ELF-1 (cell line): ENCODE measurements around the gene NCAPH2.
A peak's percentile ranks its signal among the peaks of the same experiment; 100 is the strongest.
"Not testable (repeated sequence)": the region's sequence is repeated elsewhere in the genome, so short reads cannot be mapped to it uniquely, and the experiment has no call there.

Source experiments
- DNase-seq: peaks from one replicate; pipeline ENCODE4 v3.0.0-alpha.2; 2016; ENCODE audit warnings: low read depth, low spot score

Gene NCAPH2

DNA sequence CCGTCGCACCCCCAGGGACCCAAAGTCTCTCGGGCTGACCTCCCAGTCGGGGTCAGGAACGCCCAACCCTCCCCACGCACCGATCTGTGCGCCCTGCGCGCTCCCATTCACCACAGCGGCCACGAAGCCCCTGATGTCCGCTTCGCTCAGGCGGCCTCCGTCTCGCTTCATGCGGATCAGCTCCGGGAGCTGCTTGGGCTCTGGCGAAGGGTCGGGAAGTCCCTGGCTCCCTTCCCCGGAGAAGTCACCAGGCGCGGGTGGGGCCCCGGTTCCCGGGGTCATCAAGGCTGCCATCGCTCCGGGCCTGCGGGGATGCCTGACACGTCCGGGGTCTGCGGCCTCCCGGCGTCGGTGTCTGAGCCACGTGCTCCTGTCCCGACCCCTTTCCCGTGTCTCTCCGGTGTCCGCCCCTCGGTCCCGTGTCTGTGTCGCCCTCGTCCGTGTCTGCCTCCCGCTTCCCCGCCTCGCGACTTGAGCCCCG is 21.4 kb downstream of the NCAPH2 start:
- peak; percentile 36 for DNase-seq

GRCh38 chr22:50529897-50530579 is 22.0 kb downstream of the NCAPH2 start, which contains the start of gene TYMP:
TYMP (minus strand) TSS chr22:50530012; CDS start chr22:50529709, 303 bp downstream.
- DNase-seq = no peak

- no peak for DNase-seq
These were observed 22.5 kb downstream of the NCAPH2 start for GRCh38 chr22:50530580-50530876.

DNA sequence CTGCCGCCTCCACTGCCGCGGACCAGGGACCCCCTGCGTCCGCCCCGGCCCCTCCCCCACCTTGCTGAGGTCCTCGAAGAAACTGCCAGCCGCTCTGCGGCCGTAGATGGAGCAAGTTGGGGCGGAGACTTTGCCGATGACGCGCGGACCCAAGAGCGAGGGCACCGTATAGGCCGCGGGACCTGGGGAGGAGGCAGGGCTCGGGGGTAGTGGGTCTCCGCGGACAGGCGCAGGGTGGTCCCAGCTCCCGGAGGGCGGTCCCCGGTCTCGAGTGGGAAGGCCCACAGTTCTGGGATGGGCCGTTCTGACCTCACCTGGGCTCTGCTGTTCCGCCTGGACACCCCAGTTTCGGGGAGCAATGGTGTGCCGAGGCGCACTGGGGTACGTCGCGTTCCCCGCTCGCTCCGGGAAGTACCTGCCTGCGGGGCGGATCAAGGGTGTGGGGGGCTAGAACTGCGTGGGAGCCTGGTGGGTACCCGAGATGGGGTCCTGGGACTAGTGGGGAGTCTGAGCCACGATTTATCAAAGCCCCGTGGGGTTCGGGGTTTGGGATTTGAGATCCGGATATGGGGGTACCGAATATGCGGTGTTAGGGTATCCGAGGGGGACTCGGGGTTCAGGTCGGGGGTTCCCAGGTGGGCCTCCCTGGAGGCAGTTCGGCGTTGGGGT is 23.0 kb downstream of the NCAPH2 start:
- peak; percentile 79 for DNase-seq

GRCh38 chr22:50531546-50531961 is 23.5 kb downstream of the NCAPH2 start:
- DNase-seq = peak; percentile 27

GRCh38 chr22:50531962-50532674 is 24.1 kb downstream of the NCAPH2 start:
- peak; percentile 52 for DNase-seq

GRCh38 chr22:50532824-50533796 is 25.1 kb downstream of the NCAPH2 start:
- DNase-seq = peak; percentile 52

- DNase-seq = peak; percentile 60
These were observed 26.1 kb downstream of the NCAPH2 start for GRCh38 chr22:50533856-50534711.

GRCh38 chr22:50535113-50535512 is 27.1 kb downstream of the NCAPH2 start:
- DNase-seq = no peak

GRCh38 chr22:50536226-50536625 is 28.2 kb downstream of the NCAPH2 start:
- DNase-seq = no peak

DNA sequence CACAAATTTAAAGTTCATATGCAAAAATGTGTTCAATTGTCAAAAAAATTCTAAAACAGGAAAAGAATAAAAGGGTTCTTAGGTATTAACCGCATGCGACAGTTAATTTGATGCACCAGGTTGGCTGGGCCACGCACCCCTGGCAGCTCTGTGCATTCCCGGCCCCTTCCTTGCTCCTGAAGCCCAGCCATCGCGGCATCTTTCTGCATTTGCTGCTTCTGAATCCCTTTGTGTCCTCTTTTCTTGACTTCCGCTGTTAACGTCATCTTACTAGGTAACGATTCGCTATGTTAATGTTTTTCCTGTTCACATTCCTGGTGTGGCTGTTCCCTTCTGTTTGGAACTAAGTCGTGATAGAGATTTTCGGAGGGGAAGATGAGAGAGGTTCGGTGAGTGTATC is 29.7 kb downstream of the NCAPH2 start:
- DNase-seq = no peak

DNA sequence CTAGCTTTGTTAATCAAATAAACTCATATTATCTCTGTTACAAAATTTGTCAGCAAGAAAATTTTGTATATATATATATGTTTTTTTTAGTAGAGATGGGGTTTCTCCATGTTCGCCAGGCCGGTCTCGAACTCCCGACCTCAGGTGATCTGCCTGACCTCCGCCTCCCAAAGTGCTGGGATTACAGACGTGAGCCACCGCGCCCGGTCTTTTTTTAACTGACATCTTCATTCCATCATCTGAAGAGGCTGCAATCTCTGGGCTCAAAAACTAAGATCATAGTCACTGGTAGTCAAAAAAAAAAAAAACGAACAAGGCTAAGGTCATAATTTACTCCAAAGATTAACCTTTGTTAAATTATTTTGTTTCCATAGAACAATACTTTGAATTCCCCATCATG is 32.4 kb downstream of the NCAPH2 start:
- no peak for DNase-seq

DNA sequence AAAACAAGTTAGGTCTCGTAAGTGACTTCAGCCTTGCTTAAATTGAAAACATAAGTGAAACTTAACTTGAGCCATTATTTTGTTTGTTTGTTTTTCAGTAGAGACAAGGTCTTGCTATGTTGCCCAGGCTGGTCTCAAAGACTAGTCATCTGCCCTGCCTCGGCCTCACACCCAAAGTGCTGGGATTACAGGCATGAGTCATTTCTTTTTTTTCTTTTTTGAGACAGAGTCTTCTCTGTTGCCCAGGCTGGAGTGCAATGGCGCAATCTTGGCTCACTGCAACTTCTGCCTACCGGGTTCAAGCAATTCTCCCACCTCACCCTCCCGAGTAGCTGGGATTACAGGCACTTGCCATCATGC is 33.6 kb downstream of the NCAPH2 start:
- DNase-seq = not testable (repeated sequence)

DNA sequence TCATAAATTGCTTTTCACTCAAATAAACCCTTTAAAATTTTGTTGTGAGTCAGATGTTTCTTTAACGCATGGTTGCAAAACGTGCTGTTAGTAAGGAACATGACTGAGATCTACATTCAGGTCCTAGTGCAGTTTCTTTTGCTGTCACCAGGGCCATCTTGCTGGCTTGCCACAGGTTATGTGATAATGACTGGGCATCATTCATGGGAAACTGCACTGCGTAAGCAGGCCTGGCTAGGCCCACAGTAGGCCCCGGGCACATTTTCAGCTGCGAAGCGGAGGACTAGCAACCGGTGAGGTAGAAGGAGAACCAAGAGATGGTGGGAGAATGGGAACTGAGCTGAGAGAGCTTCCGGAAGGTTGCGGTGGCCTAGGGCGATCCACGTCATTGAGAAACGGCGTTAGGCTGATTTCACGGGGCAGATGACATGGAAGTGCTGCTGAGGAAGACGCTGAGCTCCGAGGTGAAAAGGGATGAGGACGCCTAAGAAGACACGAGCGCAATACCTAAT is 34.4 kb downstream of the NCAPH2 start:
- no peak for DNase-seq

DNA sequence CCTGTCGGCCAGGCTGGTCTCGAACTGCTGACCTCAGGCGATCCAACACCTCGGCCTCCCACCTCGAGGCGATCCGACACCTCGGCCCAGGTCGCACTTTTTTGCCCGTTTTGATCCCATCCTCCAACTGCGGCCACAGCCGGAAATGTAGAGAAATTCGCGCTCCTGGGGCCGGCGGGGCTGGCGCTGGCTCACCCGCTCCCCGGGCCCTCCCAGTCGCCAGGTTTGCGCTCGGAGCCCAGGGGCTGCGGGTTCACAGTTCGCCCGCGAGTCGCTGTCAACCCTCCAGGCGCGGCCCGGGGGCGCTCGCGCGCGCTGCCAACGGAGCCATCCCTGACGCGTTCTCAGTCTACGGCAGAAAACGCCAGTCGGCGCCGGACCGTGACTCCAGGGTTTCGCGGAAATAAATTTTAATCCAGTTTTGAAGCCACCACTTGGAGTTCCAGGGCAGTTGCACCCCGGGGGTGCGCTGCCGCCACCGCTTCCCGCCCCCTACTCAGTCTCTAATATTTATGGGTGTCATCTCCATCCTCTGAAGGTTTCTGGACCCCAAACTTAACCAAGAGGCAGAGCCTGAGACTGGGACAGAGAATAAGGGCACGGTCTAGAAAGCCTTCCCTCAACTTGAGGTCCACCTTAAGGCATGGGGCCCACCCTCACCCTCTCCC is 36.2 kb downstream of the NCAPH2 start:
- DNase-seq = peak; percentile 89

DNA sequence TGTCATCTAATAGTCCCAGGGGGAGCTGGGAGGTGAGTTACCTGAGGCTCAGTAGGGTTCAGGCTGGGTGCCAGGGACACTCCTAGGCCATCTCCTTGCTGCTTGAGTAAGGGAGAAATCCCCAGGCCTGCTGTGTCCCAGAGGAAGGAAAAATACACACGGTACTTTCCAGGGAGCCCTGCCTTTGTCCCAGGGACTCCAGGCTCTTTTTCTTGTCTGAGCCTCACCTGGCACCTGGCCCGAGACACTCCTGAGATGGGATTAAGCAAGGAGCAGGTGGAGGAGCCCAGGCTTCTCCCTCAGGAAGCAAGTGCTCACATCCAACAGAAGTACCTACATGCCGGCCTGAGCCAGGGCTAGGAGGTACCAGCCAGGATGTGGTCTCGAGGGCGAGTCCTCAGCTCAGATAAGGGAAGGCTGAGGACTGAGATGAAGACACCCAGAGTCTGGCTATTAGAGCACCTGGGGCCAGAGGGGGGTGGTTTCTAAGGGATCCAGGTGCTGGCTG is 36.8 kb downstream of the NCAPH2 start:
- no peak for DNase-seq

DNA sequence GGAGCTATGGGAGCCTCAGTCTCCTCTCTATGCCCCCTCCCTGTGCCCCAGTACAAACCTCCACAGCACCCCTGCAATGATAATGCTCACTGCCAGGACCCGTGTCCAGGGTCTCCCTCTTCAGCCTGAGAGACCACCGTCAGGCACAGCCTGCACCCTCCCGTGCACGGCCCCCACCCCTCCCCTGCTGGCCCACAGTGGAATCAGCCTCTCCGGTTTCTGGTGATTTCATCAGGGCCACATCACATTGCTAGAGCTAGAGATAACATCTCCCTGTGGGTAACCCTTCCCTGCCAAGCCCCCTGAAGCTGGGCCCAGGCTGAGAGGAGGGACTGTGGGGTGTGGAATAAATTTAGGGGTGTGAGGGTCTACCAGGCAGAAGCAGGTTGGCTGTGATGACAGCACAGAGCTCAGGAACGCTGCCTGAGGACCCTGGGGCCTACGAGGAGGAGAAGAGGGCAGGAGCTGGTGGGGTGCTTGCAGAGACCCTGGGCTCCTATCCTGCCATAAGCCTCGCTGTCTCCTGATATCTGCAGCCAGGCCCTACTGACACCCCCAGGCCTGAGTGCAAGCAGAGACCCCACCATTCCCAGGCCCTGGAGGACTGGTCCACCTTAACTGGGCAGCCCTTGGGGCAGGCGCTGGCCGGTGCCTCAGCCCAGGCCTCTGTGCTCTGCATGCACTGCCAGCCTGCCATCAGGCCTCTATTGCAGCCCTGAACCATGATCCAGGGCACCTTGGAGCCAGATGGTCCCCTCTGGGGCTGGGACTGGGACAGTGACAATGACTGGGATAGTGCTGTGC is 37.7 kb downstream of the NCAPH2 start, which contains the start of gene KLHDC7B:
Gene KLHDC7B (plus strand): TSS at position 378 of the 804 bp plus-strand sequence. CDS start 345 bp downstream, at position 723.
- no peak for DNase-seq
